Ramos (cell line): Measurements from ENCODE around the gene TMEM198.

Experiments
- in situ Hi-C: fragments of 300-500 bp; cut with MboI; formaldehyde crosslinking; loops from one replicate; pipeline ENCODE4 v1.14.3; 2022; ENCODE audit warnings: low sequenced_read_pairs; ENCODE audit not compliant: unreplicated experiment

Gene TMEM198

DNA sequence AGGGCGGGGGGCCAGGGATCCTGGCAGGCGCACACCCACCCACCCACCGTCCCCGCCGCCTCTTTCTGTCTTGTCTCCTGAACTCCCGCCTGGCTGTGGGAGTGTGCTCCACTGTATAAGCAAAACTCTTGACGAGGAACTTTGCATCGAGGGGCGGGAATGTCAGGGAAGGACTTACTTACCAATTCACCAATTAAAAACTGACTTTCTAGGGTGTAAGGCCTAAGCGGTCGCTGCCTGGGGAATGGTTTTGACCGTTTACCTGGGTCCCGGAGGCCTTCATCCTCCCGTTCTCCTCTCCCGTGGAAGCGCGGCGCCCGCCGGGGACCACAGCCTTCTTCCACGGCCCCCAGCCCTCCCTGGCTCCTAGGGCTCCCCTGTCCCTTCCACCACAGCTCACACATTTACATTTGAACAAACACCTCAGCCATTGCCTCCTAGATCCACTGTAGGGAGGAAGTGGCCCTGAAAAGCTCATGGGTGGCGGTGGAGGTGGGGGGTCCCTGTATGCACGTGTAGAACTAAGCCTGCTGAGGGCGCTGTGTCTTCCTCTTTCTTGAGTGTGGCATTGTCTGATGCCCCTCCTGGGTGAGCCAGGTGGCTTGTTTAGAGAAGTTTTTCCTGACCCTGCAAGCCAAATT lies 20.7 kb upstream of the TMEM198 start:
- in situ Hi-C loops: no loop called here

DNA sequence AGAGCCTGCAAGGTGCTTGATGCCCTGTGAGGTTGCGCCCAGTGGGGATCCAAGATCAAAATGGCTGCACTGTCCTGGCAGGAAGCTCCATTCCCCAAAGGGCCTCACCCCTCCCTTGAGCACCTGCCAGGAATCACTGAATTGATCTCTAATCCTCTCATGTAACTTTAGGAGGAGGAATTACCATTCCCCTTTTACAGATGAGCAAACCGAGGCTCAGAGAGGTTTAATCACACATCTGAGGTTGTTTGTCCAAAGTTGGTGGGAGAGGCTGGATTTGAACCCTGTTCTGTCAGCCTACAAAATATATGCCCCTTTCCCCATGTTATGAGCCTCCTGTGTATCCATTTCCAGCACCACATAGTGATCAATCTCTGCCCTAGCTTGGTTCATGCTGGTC lies 19.0 kb upstream of the TMEM198 start:
- in situ Hi-C loops: no loop called here

DNA sequence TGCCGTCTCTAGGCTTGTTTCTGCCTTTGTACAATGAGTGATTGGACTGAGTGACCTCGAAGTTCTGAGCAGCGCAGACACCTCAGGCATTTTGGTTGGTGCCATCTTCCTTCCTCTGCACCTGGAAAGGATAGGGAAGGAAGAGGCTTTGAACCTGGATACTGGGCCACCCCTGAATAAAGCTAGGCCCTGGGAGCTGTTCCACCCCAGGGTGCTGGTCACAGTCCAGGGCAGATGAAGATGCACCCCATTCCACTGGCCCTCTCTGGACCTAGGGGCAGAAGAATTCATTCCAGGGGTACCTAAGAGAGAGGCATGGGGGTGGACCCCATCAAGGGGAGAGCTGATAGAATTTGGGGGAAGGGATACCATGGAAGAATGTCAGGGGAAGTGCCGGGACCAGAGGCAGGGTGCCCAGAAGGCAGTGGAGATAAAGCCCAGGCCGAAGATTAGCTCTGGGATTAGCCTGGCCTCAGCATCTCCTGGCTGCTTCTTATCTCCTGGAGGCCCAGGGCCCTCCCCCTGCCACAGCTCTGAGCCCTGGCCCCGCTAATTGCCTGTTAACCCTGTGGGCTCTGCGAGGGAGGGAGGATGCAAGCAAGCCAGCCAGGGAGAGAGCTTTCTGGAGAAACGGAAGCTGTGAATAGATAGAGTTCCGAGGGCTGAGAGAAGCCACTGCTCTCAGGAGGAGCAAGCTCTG lies 18.1 kb upstream of the TMEM198 start:
- in situ Hi-C loops: no loop called here

DNA sequence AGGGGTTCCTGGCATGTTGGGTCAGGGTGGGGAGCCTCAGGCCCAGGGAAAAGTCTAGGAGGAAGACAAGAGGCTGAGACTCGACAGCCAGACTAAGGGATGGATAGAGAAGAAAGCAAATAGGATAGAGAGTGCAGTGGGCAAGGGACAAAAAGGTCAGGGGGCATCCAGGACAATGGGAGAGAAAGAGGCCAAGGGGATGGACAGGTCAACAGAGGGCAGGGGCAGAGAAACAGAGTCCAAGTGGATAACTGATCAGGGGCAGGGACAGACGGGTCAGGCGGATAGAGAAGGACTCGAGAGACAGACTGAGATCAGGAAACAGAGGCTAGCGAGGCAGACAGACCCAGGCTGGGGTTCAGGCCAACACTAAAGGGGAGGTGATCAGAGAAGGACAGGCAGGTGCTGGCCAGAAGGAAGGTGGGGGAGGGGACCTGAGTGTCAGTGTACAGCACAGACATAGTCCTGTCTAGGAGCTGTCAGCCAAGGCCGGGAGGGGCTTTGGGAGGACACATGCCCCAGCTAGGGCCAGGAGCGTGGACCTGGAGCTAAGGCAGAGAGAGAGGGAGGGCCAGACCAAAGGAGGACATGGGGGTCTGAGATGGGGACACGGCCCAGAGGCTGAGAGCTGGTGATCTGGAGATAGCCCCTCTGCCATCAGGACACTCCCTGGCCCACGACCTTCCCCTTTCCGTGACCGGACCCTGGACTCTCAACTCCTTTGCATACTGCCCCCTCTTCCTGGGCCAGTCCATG lies 17.3 kb upstream of the TMEM198 start:
- in situ Hi-C loops: no loop called here

DNA sequence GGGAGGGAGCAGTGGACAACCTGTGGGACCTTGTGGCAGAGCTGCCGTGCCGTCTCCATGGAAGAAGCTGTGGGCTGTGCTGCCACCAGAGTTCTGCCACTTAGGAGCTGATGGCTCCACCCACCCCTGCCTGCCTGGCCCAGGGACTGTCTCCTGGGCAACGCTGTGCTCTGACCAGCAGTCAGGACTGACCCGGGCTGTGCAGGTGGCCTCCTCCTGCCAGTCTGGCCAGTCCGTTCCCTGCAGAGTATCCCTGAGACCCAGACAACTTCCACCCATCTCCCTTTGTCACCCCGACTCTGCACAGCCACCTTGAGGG lies 16.8 kb upstream of the TMEM198 start:
- in situ Hi-C loops: no loop called here

- in situ Hi-C loops: no loop called here
Measured at GRCh38 chr2:219527472-219527871, 16.4 kb upstream of the TMEM198 start.

DNA sequence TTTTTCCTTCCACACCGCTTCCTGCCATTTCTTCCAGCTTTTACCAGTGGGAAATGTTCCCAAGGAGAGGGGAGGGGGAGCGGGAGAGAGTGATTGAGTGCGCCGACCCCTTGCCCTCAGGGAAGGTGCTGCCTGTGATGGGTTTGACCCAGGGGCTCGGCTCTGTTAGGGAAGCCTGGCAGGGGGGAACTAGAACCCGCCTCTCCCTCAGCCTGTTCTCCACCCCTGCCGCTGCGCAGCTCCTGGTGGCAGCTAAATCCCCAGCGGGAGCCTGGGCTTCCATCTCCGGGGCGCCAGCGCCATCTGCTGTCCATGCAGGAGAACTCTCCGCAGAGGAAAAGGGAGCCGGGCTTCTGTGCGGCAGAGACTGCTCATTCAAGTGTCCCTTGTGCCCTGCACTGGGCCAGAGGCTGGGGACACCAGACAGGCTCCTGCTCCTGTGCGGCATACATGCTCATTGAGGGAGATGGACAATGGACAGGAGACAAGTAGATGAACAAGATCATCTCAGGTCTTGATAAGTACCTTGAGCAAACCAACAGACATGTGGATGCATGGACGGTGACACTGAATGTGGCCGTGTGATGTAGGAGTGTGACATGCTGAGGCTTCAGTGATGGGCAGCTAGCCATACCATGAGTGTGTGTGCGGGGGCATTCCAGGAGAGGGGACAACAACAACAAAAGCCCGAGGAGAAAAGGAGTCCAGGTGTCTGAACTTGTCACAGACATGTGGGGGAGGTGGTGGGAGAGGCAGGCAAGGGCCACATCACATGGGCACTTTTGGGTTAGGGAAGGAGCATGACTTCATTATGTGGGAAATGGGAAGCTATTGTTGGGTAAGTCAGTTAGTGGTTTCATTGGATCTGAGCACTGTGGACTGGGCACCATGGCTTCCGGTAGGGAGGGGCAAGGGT lies 13.5 kb upstream of the TMEM198 start:
- in situ Hi-C loops: loop anchor here (5.0 to 10.0 kb wide), 2 partner anchors 112 to 126 kb away; no protein-coding TSS in a partner anchor

- in situ Hi-C loops: loop anchor here (5.0 to 10.0 kb wide), 2 partner anchors 110 to 127 kb away; no protein-coding TSS in a partner anchor
Measured at GRCh38 chr2:219531639-219532377, 12.0 kb upstream of the TMEM198 start.

DNA sequence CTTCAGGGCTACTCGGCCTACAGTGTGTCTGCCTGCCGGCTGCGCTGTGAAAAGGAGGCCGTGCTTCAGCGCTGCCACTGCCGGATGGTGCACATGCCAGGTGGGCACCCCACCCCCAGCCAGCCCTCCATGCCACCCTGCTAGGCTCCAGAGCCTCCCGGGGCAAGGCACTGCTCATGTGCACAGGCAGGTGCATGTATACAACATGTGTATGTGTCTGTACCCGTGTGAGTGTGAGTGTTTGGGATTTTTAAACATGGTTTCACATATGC lies 11.5 kb upstream of the TMEM198 start:
- in situ Hi-C loops: loop anchor here (5.0 to 10.0 kb wide), 2 partner anchors 110 to 128 kb away; no protein-coding TSS in a partner anchor

DNA sequence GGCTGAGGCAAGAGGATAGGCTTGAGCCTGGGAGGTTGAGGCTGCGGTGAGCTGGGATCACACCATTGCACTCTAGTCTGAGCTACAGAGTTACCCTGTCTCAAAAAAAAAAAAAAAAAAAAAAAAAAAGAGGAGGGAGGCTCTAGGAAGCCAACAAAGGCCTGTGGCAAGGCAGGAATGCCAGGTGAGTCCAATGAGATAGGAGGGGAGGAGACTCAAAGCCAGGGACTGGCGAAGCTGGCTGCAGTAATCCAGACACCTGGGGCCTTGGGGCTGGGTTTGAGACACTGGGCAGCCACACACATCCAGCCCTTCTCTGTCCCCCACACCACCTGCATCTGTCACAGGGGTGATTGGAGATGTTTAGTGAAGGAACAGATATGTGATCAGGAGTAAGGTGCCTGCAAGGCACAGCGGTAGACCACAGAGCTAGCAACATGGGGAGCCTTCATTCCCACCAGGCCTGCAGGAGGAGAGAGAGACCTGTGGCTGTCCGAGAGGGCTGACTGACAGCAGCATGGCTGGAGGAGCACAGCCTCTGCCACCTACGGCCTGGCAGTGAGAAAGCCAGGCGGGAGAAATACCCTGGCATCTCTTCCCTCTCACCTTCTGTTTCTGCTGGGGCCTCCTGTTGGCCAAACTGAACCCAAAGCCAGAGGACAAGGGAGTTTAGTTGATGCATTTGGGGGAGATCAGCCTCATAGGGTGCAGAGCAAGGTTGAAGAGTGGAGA lies 9.7 kb upstream of the TMEM198 start:
- in situ Hi-C loops: loop anchor here (5.0 to 10.0 kb wide), 2 partner anchors 108 to 129 kb away; no protein-coding TSS in a partner anchor

DNA sequence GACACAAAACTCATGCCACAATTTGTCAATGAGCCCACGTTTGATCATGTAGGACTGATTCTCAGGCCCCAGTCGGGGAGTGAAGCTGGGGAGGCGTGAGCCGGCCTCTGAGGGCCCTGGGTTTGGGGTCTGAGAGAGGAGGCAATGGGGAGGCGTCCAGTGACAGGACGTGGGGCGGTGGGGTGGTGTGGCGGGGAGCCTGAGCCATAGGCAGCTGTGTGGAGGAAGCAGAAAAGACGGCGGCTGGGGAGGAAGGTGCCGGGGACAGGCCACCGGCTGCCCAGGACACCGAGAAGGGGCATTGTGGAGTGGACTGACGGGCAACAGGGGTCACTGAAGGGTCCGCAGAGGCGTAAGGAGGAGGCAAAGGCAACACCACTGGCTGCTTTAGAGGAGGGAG lies 7.4 kb upstream of the TMEM198 start:
- in situ Hi-C loops: loop anchor here (10.0 kb wide), 1 partner anchor 132 kb away; no protein-coding TSS in a partner anchor

DNA sequence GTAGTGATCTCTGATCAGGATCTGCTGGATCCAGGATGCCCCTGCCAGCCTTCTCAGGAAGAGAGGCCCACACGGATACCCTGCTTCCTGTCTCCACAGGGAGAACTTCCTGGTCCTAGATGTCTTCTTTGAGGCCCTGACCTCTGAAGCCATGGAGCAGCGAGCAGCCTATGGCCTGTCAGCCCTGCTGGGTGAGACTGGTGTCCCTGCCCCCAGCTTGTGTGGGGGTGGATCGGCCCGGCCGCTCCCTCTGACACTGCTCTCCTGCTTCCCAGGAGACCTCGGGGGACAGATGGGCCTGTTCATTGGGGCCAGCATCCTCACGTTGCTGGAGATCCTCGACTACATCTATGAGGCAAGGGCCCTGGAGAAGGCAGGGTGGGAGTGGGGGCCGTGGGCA lies 6.9 kb upstream of the TMEM198 start:
- in situ Hi-C loops: loop anchor here (10.0 kb wide), 1 partner anchor 132 kb away; no protein-coding TSS in a partner anchor

DNA sequence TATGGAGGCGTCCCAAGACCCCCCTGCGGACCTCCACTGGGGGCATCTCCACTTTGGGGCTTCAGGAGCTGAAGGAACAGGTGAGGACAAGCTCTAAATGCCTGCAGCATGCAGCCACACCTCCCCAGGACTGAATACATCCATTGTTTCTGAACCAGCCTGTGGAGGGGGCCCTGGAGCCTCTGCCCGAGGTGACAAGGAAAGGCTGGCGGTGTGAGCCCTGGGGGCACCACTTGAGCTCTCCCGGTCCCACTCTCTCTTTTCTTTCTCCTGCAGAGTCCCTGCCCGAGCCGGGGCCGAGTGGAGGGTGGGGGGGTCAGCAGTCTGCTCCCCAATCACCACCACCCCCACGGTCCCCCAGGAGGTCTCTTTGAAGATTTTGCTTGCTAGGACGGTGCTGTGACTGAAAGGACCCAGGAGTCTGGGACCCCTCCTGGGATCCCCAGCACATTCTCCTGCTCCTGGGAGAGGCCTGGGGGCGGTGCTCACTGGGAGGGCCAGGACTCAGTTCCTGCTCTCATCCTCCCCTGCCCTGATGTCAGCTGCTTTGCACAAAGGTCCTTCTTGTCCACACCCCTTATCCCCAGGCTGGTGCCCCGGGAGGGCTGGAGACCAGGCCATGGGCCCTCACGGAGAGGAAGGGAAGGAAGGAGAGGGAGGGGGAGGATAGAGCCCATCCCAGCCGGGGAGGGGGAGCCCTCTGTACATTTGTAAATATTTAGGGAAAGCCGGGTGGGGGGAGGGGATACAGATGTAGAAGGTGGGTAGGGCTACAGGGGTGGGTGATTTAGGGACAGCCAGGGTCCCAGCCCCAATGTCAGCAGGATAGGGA lies 6.0 kb upstream of the TMEM198 start:
- in situ Hi-C loops: loop anchor here (10.0 kb wide), 1 partner anchor 133 kb away; no protein-coding TSS in a partner anchor

DNA sequence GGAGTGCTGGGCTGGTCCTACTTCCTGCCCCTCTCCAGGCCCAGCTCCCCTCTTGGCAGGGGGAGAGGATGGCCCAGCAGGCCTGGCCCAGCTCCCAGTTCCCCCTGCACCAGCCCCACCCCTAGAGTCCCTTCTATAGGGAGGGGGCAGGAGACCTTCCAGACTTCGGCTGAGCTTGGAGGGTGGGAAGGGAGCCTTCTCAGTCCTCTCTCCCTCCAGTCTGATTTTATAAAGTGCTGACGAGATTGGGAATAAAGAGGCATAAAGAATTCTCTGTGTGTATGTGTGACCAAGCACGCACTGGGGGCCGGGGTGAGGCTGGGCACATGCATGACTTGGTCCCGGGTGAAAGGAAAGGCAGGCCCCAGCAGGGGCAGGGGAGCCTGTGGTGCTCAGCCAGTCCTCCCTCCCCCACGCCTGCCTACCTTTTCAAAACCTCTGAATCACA lies 5.3 kb upstream of the TMEM198 start:
- in situ Hi-C loops: loop anchor here (10.0 kb wide), 1 partner anchor 134 kb away; no protein-coding TSS in a partner anchor

GRCh38 chr2:219538956-219539788 lies 4.7 kb upstream of the TMEM198 start:
- in situ Hi-C loops: loop anchor here (10.0 kb wide), 1 partner anchor 134 kb away; no protein-coding TSS in a partner anchor

- in situ Hi-C loops: loop anchor here (10.0 kb wide), 1 partner anchor 135 kb away; no protein-coding TSS in a partner anchor
Measured at GRCh38 chr2:219539926-219540678, 3.7 kb upstream of the TMEM198 start.
